Activated CD8-positive, alpha-beta memory T cell treated with anti-CD3 and anti-CD28 coated beads, Interleukin-2, amount 50 U/mL, for 1 hour (primary cell): ENCODE data around the gene DHX57.

ENCODE experiments used
- DNase-seq: peaks from one replicate; pipeline ENCODE4 v3.0.0-alpha.2; 2020; ENCODE audit errors: extremely low read depth

The DHX57 gene, protein sequence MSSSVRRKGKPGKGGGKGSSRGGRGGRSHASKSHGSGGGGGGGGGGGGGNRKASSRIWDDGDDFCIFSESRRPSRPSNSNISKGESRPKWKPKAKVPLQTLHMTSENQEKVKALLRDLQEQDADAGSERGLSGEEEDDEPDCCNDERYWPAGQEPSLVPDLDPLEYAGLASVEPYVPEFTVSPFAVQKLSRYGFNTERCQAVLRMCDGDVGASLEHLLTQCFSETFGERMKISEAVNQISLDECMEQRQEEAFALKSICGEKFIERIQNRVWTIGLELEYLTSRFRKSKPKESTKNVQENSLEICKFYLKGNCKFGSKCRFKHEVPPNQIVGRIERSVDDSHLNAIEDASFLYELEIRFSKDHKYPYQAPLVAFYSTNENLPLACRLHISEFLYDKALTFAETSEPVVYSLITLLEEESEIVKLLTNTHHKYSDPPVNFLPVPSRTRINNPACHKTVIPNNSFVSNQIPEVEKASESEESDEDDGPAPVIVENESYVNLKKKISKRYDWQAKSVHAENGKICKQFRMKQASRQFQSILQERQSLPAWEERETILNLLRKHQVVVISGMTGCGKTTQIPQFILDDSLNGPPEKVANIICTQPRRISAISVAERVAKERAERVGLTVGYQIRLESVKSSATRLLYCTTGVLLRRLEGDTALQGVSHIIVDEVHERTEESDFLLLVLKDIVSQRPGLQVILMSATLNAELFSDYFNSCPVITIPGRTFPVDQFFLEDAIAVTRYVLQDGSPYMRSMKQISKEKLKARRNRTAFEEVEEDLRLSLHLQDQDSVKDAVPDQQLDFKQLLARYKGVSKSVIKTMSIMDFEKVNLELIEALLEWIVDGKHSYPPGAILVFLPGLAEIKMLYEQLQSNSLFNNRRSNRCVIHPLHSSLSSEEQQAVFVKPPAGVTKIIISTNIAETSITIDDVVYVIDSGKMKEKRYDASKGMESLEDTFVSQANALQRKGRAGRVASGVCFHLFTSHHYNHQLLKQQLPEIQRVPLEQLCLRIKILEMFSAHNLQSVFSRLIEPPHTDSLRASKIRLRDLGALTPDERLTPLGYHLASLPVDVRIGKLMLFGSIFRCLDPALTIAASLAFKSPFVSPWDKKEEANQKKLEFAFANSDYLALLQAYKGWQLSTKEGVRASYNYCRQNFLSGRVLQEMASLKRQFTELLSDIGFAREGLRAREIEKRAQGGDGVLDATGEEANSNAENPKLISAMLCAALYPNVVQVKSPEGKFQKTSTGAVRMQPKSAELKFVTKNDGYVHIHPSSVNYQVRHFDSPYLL (N-terminal part only)

DNA sequence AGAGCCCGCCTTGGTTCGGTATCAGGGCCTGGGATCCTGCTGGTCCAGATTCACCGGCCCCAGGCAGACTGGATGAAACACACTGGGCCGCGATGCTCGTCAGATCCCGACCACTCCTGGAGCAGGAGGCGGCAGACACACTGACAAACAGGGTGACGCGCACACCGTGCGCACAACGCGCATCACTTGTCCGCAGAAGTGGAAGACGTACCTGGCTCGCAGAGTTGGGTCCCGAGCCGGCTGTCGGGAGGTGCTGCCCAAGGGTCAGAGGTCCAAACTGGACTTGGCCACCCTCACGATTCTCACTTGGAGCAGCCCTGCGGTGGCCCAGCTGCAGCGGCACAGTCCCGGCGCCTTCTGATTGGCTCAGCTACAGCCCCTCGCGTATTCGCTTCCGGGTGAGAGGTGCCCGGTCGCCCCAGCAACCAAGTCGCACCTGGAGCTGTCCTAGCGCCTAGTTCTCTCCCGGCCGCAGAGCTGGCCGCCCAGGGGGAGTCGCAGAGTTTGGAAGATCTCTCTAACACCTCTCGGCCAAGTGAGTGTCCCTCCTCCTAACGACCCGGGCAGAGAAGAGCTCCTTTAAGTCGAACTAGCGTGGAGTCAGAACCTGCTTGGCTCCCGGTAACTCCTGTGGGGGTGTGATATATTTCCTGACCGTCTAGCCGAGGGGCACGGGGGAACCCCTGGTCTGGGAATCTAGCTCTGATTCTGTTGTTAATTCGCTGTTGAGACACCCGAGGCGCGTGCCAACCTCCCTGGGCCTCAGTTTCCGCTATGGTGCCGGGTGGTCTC lies at the start of gene DHX57, which contains the start of gene MORN2:
DHX57 (minus strand) TSS at position 359 of the 792 bp plus-strand sequence. CDS start 7,529 bp downstream, outside the sequence.
MORN2 (plus strand) TSS at position 401 of the 792 bp plus-strand sequence.
- peak; percentile 38 for DNase-seq

DNA sequence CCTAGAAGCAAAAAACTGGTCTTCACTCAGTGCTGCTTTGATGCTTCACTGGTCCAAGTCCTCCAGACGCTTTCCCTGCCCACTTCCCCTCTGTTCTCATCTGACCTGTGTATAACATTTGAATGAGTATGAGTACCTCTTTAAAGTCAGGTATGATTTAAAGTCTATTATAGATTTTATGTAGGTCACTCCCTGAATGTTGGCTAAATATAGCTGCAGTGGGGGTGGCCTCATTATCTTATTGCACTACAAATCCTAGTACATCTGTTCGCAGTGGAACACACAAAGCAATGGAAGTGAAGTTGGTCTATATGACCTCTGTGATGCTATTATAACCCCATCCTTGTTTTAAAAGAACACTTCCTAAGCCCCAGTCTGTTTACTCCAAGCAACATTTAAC lies 47.2 kb upstream of the DHX57 start:
- no peak for DNase-seq

DNA sequence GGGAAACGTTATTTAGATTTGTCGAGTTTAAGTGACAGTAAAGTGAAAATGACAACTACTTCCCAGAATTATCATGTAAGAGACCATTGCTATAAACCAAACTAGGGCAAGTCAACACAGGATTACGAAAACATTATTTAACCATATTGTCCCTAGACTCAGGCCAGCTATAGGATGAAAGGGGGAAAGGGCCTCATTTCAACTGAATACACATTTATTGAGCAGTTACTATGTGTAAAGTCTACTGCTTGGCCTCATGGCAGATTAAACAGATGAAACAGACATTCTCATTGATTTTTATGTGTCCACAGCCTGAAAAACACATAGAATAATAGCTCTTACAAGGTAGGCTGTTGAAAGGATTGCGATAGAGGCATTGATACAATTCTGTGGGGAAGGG lies 46.7 kb upstream of the DHX57 start:
- no peak for DNase-seq

DNA sequence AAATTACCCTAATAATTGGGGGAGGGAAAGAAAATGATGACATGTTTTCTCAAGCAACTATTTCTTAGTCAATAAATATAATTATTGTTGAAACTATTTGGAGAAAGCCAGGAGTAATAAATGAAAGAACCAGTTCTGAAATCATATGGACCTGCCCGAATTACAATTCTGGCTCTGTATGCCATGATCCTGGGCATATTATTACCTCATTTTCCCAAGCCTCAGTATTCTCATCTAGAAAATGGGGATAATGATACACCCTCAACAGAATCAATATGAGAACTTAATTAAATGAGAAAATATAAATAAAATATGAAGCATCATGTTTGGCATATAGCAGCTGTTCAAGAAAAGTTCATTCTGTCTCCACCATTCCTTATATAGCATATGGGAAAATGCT lies 36.9 kb upstream of the DHX57 start:
- no peak for DNase-seq

DNA sequence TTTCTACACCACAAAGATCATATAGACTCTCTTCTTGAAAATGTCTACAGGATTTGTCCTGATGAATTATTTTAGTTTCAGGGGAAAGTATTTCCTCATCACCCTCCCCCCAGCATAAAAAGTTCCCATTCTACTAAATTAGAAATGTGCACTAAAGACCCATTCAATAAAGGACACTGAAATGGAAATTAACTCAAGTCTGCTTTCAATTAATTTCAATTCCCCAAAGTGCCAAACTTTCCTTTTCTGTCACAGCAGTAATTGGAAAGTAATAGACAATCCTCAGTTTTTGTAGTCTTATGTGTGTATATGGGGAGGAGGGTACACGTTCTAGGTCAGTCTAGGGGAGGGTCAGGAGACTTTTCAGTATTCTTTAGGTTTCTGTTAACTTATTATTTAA lies 35.5 kb upstream of the DHX57 start:
- no peak for DNase-seq

DNA sequence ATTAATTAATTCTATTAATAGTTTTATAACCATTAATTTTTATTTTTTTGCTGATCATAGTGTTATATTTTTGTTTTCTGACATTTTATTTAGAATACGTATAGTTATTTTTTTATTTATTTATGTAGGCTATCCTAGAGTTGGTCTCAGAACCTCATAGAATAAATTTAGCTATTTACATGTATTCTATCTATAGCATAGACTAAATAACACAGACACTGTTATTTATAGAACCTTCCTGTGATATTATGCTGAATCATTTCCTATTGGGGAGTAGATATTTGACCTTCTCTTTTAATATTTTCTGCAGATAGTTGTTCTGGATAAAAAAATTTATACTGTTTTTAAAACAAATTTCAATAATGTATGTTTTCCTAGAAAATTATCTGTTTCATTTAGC lies 34.1 kb upstream of the DHX57 start:
- DNase-seq, result no peak

DNA sequence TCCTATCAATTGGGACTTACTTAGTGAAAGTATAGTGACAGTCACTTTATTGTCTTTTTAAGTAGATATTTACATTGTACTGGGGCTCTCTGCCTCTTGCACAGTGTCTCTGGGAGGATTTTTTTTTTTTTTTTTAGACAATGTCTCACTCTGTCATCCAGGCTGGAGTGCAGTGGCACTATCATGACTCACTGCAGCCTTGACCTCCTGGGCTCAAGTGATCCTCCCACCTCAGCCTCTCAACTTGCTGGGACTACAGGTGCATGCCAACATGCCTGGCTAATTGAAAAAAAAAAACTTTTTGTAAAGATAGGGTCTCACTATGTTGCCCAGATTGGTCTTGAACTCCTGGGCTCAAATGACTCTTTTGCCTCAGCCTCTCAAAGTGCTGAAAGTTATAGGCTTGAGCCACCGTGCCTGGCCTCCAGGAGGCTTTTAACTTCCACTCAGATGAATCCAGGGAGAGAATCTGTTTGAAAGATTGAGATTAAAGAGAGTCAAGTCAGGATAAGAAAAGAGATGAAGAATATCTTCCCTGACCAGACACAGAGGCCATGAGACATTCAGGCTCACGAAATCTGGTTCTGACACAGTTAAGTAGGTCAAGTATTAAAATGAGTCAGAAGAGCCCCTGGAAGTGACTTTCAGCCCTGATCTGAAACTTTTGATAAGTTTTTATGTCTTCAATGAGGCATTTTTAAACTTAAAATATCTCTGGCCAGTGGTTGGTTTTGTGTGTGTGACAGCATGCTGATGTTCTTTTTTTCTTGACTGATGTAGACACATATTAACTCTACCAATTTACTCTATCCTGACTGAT lies 32.2 kb upstream of the DHX57 start:
- DNase-seq, result no peak

DNA sequence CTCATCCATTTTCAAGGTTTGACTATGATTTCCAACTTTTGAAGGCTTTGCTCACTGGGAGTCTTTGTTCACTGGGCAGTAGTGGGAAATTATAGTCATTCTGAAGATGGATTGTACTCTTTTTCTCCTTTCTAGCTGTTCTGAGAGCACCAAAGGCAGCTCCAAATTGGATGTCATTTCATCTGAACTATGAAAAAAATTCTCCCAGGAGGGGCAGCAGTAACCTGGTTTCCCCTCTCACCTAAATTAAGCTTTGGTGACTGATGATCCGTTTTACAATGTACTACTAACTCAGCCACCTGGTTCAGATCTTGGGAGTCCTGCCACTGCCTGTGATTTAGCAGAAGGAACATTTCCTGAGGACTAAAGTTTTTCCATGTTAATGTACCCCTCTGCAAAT lies 31.5 kb upstream of the DHX57 start:
- no peak for DNase-seq

DNA sequence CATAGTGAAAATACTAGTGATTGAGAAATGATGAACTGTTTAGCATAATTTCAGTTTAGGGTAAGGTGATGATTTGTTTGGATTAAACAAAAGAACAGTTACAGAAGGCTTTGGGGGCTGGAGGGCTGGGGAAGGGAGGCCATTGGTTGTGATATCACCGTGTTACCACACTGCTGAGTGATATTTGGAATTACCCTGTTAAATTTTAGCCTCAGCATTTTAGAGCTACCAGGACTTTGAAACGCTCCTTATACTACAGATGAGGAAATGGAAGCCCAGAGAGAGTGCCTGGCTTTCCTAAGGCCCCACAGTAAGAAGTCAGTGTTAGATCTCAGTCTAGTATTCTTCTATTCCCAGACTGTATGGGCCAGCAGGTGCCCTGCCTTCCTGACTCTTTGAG lies 29.5 kb upstream of the DHX57 start:
- DNase-seq, result no peak

DNA sequence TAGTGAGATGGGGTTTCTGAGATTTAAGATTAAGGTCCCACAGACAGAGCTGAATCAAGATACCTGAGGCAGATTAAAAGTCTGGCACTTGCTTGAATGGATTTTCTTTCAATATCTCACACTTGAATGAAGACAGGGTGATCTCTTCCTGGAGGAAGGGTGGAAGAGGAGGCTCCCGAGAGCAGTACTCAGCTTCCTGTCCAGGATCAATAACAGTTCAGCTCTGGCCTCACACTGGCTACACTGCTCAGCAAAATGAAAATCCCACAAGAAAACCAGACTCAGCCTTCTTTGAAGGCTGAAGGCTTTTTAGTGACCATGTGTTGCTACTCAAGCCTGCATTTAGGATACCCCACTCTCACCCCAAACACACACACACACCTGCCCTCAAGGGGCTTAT lies 25.0 kb upstream of the DHX57 start:
- DNase-seq, result no peak

DNA sequence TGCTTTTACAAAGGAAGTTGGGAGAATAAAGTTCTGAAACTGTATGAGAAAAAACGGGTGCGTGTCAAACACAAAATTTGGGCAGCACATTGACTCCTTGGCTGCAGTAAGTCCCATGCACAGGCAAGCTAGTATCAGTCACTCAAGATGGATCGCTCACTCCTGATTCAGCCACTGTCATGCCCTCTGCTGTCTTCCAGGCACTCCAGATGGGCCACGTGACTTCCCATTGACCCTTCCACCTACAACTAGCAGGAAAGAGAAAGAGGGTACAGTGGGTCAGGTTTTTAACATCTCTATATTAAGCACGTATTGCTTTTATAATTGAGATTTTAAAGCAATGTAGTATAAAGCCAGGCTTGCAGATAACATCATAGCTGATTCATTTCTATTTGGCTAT lies 22.5 kb upstream of the DHX57 start:
- no peak for DNase-seq

DNA sequence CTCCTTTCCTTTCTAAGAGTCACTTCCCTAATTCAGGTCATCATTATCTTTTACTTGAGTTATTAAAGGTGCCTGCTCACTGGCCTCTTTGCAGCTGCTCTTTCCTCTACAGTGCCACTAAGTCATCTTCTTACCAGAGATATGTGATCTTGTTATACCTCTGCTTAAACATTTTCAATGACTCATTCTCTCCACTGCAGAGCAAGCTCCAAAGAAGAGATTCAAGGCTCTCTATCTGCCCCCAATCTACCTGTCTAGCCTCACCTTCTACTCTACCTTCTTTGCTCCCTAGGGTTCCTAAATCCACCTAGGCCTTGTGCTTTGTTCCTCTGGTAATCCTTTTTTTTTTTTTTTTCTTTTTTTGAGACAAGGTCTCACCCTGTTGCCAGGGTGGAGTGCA lies 17.1 kb upstream of the DHX57 start:
- no peak for DNase-seq

DNA sequence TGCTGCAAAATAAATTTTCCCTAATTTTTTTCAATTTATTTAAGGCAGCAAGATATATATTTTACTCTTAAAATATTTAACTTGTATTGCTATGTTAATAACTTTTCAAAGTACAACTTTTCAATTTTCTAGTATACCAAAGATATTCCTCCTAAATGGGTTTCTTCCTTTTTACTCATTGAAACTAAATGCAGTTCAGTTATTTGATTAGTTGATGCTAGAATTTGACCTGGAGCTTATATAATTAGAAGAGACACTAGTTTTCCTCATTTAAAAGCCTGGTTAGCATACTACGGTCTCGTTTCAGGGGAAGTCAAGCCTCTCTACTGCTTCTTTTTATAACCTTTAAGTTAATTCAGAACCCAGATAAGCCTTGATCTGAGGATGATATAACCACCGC lies 13.8 kb upstream of the DHX57 start, which contains the start of gene ARHGEF33:
ARHGEF33 (plus strand) TSS at position 301 of the 400 bp plus-strand sequence. CDS start 29,573 bp downstream, outside the sequence.
- DNase-seq, result no peak

DNA sequence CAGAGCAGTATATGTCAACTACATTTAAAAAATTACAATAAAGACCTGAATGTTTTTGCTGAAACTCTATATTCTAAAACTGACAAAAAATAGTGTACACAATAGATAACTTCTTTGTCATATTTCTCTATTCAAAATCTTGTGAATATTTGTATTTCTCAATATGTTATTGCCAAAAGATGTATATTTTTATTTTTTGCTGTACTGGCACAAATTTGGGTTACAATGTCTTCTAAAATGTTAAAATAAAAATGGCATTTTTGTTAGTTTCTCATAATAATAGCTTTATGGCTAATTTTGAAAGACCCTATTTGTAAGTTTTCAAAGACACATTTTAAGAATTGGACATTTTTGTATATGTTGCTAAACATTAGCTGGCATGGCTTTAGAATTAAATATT lies 13.3 kb upstream of the DHX57 start:
- DNase-seq, result no peak

DNA sequence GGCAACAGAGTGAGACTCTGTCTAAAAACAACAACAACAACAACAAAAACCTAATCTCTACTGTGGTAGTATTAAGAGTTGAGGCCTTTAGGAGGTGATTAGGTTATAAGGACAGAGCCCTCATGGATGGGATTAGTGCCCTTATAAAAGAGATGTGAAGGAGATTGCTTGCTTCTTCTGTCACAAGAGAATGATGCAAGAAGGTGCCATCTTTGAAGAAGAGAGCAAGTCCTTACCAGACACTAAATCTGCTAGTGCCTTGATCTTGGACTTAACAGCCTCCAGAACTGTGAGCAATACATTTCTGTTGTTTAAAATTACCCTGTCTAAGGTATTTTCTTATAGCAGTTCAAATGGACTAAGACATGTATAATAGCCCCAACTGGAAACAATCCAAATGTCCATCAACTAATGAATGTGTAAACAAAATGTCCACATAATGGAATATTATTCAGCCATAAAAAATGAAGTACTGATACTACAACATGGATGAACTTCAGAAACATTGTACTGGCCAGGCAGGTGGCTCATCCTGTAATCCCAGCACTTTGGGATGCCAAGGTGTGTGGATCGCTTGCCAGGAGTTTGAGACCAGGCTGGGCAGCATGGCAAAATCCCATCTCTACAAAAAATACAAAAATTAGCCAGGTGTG lies 12.3 kb upstream of the DHX57 start:
- no peak for DNase-seq

DNA sequence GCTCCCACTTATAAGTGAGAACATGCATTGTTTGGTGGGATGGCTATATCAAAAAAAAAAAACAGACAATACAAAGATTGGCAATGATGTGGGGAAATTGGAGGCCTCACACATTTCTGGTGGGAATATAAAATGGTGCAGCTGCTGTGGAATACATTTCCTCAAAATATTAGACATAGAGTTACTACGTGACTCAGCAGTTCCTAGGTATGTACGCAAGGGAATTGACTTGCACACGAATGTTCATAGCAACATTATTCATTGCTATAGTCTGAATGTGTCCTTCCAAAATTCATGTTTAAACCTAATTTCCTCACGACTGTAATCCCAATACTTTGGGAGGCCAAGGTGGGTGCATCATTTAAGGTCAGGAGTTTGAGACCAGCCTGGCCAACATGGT lies 11.6 kb upstream of the DHX57 start:
- no peak for DNase-seq

DNA sequence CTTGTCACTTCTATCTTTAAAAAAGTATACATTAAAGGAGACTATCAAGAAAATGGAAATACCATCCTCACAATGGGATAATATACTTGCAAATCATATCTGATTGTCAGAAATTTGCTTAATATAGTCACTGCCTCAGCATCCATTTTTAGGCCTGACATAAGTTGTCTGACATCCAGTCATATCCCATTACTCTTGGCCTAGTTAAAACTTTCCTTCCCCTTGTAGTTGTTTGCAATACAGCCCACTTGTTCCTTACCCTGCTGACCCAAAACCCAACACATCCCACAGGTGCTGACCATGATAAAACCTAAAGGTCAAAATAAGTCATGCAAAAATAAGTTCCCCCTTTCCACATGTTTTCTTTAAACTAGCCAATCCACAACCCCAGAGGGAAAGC lies 10.3 kb upstream of the DHX57 start:
- DNase-seq, result no peak

DNA sequence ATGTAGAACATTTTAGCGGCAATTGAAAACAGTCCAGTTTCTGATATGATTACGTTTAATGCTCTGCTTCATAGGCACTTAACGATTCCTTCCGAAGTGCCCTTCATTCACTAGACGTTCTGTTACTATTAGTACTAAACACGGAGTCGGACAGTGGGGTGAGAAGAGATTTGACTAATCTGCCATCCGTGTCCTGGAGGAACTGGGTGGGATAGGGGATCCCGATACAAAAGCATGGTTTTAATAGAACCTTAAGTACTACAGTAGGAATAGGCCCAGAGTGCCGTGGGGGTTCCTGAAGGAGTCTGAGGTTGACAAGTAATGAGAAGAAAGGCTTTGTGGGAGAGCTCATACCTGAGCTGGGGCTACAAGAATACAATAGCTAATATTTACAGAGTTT lies 673 bp upstream of the DHX57 start:
- no peak for DNase-seq

DNA sequence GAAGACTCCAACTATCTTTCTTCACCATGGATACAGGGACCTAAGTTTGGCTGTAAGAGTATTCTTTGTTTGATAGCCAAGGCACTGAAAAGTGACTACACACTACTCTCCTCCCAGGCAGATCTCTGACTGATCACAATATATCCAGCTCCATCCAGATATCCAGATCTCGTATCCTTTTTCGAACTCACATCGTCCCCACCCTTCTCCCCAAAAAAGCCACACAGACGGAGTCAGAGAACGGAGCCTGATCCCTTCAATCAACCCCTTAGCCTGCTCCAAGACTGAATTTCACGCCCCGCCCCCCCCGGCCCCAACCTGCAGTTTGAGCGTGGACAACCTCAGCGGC lies 533 bp downstream of the DHX57 start:
- DNase-seq, result no peak

DNA sequence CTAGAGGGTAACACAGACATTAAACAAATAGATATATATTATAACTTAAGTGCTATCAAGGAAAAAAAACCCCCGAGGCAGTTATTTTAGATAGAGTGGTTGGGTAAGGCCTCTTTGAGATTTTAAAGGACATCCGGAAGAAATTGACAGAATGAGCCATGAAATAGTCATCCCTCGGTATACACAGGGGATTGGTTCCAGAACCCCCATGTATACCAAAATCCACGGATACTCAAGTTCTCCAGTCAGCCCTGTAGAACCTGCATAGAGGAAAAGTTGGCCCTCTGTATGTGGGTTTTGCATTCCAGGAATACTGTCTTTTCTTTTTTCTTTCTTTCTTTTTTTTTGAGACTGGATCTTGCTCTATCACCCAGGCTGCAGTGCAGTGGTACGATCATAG lies 2.0 kb downstream of the DHX57 start:
- DNase-seq, result no peak
